22Rv1 (cell line): ENCODE data around the gene ZGRF1.

Experiments used
- ZFX ChIP-seq: fragments of 450-650 bp; IDR thresholded peaks from 2 replicates; pipeline ENCODE4 v1.6.1; 2017; ENCODE audit warnings: antibody characterized with exemption, borderline replicate concordance
- TF ChIP-seq, protein P1 (sequence below): fragments of 450-650 bp; IDR thresholded peaks from 2 replicates; pipeline ENCODE4 v1.5.1; 2017; ENCODE audit warnings: mild to moderate bottlenecking

DNA sequence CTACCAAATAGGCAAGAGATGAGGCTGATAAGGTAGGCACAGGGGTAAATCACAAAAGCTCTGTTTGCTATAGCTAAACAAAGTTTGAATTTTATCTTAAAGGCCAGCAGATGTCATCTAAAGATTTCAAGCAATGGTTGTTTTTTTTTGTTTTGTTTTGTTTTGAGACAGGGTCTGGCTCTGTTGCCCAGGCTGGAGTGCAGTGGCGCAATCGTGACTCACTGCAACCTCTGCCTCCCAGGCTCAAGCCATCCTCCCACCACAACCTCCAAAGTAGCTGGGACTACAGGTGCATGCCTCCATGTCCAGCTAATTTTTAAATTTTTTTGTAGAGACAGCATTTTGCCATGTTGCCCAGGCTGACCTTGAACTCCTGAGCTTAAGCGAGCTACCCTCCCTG is 77.7 kb downstream of the ZGRF1 start:
- TF ChIP-seq, protein P1, sequence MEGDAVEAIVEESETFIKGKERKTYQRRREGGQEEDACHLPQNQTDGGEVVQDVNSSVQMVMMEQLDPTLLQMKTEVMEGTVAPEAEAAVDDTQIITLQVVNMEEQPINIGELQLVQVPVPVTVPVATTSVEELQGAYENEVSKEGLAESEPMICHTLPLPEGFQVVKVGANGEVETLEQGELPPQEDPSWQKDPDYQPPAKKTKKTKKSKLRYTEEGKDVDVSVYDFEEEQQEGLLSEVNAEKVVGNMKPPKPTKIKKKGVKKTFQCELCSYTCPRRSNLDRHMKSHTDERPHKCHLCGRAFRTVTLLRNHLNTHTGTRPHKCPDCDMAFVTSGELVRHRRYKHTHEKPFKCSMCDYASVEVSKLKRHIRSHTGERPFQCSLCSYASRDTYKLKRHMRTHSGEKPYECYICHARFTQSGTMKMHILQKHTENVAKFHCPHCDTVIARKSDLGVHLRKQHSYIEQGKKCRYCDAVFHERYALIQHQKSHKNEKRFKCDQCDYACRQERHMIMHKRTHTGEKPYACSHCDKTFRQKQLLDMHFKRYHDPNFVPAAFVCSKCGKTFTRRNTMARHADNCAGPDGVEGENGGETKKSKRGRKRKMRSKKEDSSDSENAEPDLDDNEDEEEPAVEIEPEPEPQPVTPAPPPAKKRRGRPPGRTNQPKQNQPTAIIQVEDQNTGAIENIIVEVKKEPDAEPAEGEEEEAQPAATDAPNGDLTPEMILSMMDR = no peak
- TF ChIP-seq ZFX = no peak
